Measurements from ENCODE around the gene CYB561A3. TPM values are rescaled to one million over a fixed set of nuclear protein-coding genes. Genes with fewer than 3 reads are reported as not detected.

Gene CYB561A3
- total and polyA plus RNA-seq, 9 donors: 8.8 to 21.3 (median 16.3) TPM

DNA sequence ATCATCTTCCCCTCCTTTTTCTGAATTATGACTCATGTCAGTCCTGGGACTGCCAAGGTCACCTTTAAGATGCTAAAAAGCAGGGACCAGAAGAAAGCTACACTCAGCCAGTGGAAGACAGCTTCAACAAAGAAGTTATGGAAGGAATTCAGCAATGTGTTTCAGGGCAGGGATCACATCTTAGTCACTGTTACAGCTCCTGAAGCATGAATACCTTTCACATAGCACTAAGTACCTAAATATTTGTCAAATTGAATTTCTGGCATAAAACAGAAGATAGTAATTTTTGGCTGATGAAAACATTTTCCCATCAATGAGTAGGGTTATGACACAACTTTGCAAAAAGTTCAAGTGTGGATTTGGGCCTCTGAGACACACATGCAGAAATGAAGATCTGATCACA lies 34.0 kb downstream of the CYB561A3 start:
- H3K9me3 ChIP-seq (replicated peaks; ENCODE audit: control insufficient read depth, low read depth, low read length): no peaks in the 10 kb centered on the region
- H3K4me3 ChIP-seq (ENCODE audit: low read length): no peak overlapping the region
- DNase-seq: no peak
- H3K36me3 ChIP-seq (ENCODE audit: control insufficient read depth, insufficient read depth, low read length): peaks cover 64% of the 10 kb centered on the region
- no peaks in the 10 kb centered on the region for H3K27me3 ChIP-seq (ENCODE audit: control insufficient read depth, insufficient read depth, low read length)
- H3K27ac ChIP-seq (ENCODE audit: low read length): no peak overlapping the region
- H3K4me1 ChIP-seq (ENCODE audit: control insufficient read depth, insufficient read depth, low read length): peaks cover 12% of the 10 kb centered on the region

DNA sequence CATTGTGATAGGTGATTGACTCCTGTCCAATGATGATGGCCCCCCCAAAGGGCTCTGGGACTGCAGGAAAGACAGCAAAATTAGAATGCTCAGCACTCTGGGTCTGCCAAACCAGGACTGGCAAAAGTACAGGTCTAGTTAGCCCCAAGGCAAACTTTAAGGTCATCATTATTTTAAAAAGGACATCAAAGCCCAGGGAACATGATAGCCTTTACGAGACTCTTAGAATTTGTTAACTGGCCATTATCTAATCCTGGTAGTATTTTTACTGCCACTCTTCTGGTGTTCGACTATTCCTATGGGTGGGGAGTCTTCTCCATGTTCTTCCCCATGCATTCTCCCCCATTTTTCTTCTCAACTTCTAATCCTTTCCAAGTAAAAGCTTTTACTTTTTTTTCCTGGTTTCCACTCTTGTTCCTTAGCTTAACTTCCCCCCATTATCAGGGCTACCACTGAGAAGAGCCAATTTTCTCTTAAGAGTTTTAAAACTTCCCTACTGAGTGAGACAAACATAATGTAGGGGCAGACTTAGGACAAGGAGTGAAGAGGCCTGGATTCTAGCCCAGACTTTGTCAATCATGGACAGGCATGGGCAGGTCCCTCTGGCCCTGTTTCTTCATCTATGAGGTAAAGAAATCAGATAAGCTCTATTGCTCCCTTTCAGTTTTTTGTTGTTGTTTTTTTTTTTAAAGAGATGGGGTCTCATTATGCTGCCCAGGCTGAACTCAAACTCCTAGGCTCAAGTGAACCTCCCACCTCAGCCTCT lies 35.9 kb downstream of the CYB561A3 start:
- WGBS (ENCODE audit: insufficient coverage): no CpG with 5 or more reads among the region's 2 CpGs

DNA sequence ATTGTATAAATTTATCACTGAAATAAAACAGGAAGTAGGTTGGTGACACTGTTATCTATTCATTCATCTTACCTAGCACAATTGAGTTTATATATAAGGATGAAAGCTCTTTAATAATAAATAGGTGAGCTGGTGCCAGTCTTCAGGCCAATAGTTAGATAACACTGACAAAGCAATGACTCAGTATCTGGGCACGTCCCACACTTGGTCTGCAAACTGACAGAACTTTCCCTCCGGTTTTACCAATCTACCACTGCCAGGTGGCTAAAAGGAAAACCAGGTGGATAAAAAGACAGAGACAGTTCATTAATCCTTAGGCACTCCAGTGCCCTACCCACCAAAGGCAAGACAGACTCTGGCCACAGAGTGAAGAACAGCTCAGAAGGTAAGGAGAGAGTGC lies 46.4 kb downstream of the CYB561A3 start:
- peaks cover 78% of the 10 kb centered on the region for H3K36me3 ChIP-seq (ENCODE audit: control insufficient read depth, insufficient read depth, low read length)
- peaks cover 8% of the 10 kb centered on the region for H3K4me1 ChIP-seq (ENCODE audit: control insufficient read depth, insufficient read depth, low read length)
- DNase-seq: no peak
- no peak overlapping the region for H3K4me3 ChIP-seq (ENCODE audit: low read length)
- H3K27me3 ChIP-seq (ENCODE audit: control insufficient read depth, insufficient read depth, low read length): no peaks in the 10 kb centered on the region
- H3K9me3 ChIP-seq (replicated peaks; ENCODE audit: control insufficient read depth, low read depth, low read length): no peaks in the 10 kb centered on the region
- no CpG with 5 or more reads among the region's 2 CpGs for WGBS (ENCODE audit: insufficient coverage)
- no peak overlapping the region for H3K27ac ChIP-seq (ENCODE audit: low read length)

More for the DNA sequence above, 35.9 kb downstream of the CYB561A3 start:
- Histone ChIP-seq H3K4me1 (ENCODE audit: control insufficient read depth, insufficient read depth, low read length) (peaks cover 2% of the 10 kb centered on the region), H3K27me3 (ENCODE audit: control insufficient read depth, insufficient read depth, low read length) (no peaks in the 10 kb centered on the region), H3K27ac (ENCODE audit: low read length) (no peak overlapping the region), H3K36me3 (ENCODE audit: control insufficient read depth, insufficient read depth, low read length) (peaks cover 76% of the 10 kb centered on the region), H3K4me3 (ENCODE audit: low read length) (no peak overlapping the region), H3K9me3 (replicated peaks; ENCODE audit: control insufficient read depth, low read depth, low read length) (no peaks in the 10 kb centered on the region)
- no peak for DNase-seq

DNA sequence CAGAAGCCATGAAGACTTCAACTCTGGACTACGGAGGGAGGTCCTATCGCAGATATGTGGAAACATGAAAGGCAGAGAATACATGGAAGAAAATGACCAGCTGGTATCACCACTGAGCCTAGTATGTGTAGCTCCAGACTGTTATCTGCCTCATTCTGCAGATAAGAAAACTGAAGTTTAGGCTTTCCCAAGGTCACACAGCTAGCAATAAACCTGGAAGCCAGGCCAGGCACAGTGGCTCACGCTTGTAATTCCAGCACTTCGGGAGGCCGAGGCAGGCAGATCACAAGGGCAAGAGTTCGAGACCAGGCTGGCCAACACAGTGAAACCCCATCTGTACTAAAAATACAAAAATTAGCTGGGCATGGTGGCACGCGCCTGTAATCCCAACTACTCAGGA lies 50.9 kb downstream of the CYB561A3 start:
- DNase-seq: no peak
- H3K36me3 ChIP-seq (ENCODE audit: control insufficient read depth, insufficient read depth, low read length): peaks cover 91% of the 10 kb centered on the region
- no peak overlapping the region for H3K4me3 ChIP-seq (ENCODE audit: low read length)
- no peak overlapping the region for H3K27ac ChIP-seq (ENCODE audit: low read length)
- no peaks in the 10 kb centered on the region for H3K27me3 ChIP-seq (ENCODE audit: control insufficient read depth, insufficient read depth, low read length)
- 98% methylated on average over 5 of the region's 8 CpGs for WGBS (ENCODE audit: insufficient coverage)
- no peaks in the 10 kb centered on the region for H3K9me3 ChIP-seq (replicated peaks; ENCODE audit: control insufficient read depth, low read depth, low read length)
- peaks cover 8% of the 10 kb centered on the region for H3K4me1 ChIP-seq (ENCODE audit: control insufficient read depth, insufficient read depth, low read length)

DNA sequence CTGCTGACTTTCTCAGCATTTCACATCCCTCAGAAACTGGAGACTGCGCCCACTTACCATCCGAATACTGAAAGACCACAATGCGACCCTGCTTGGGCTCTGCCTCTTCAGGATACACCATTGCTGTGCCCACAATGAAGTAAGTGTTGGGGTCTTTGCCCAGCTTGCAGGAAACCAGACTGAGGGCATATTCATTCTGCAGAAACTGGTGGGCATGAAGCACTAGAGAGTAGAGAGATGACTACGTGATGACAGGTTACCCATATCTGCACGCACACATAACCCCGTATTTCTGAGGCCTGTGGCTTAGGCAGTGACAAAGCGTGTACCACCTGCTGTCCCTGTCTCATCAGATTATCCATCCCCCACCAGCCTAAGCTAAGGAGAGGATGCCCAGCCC lies 51.9 kb downstream of the CYB561A3 start:
- Histone ChIP-seq H3K27me3 (ENCODE audit: control insufficient read depth, insufficient read depth, low read length) (no peaks in the 10 kb centered on the region), H3K9me3 (replicated peaks; ENCODE audit: control insufficient read depth, low read depth, low read length) (no peaks in the 10 kb centered on the region), H3K36me3 (ENCODE audit: control insufficient read depth, insufficient read depth, low read length) (peaks cover 92% of the 10 kb centered on the region), H3K4me3 (ENCODE audit: low read length) (no peak overlapping the region), H3K4me1 (ENCODE audit: control insufficient read depth, insufficient read depth, low read length) (peaks cover 8% of the 10 kb centered on the region), H3K27ac (ENCODE audit: low read length) (no peak overlapping the region)
- no peak for DNase-seq
- 96% methylated on average over 3 of the region's 7 CpGs for WGBS (ENCODE audit: insufficient coverage)

DNA sequence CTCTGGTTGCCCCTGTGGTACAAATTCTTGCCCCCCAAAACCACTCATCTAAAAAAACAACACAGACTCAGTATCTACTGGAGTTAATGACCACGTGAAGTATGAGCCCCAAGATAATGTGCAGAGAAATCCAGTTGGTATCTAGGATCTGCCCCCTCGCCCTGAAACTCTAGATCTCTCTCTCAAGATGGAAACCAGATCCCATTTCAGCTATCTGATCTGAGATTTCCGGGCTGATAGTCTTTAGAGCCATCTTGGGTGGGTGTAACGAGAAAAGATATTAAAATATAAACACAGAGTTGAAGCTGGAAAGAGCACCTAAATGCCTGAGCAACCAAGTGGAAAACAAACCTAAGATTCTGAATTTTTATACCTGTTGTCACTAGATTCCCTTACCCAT lies 52.5 kb downstream of the CYB561A3 start:
- DNase-seq: no peak
- WGBS (ENCODE audit: insufficient coverage): 83% methylated on average over 1 of the region's 4 CpGs
- Histone ChIP-seq H3K4me1 (ENCODE audit: control insufficient read depth, insufficient read depth, low read length) (peaks cover 8% of the 10 kb centered on the region), H3K9me3 (replicated peaks; ENCODE audit: control insufficient read depth, low read depth, low read length) (no peaks in the 10 kb centered on the region), H3K36me3 (ENCODE audit: control insufficient read depth, insufficient read depth, low read length) (peaks cover 90% of the 10 kb centered on the region), H3K4me3 (ENCODE audit: low read length) (no peak overlapping the region), H3K27ac (ENCODE audit: low read length) (no peak overlapping the region), H3K27me3 (ENCODE audit: control insufficient read depth, insufficient read depth, low read length) (no peaks in the 10 kb centered on the region)

DNA sequence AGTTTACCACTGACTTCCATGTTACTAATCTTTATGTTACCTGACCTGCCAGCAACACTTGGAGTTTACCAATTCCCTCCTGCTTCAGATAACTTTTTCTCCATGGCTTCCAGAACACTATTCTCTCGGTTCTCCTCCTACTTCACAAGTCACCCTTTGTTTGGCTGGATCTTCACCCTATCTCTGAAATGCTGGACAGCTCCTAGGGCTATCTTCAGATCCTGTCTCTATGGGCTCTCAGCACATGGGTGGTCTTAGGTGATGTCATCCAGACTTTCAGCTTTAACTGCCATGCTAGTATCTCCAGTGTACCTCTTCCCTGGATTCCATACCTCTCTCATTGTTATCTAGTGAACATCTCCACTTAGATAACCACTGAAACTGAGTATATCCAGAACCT lies 54.3 kb downstream of the CYB561A3 start:
- Histone ChIP-seq H3K36me3 (ENCODE audit: control insufficient read depth, insufficient read depth, low read length) (peaks cover 90% of the 10 kb centered on the region), H3K27me3 (ENCODE audit: control insufficient read depth, insufficient read depth, low read length) (no peaks in the 10 kb centered on the region), H3K9me3 (replicated peaks; ENCODE audit: control insufficient read depth, low read depth, low read length) (no peaks in the 10 kb centered on the region), H3K4me1 (ENCODE audit: control insufficient read depth, insufficient read depth, low read length) (peaks cover 8% of the 10 kb centered on the region), H3K27ac (ENCODE audit: low read length) (no peak overlapping the region), H3K4me3 (ENCODE audit: low read length) (no peak overlapping the region)
- no peak for DNase-seq
- WGBS (ENCODE audit: insufficient coverage): 67% methylated on average over 1 of the region's 1 CpG

DNA sequence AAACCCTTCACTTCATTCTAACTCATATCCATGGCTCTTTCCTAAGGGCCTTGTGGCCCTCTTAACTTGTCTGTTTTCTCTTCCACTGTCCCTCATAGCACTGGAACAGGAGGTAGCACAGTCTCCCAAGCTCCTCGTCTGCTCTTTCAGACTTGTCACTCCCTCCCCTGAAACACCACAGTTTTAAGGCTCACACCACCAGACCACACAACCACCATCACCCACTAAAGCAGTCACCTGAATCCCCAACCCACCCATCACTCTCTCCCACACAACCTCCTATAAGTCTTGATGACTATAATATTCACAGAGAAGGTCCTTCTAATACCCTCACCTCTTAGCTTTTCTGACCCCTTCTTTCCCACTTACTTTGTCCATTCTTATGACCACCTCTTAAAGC lies 55.5 kb downstream of the CYB561A3 start:
- Histone ChIP-seq H3K36me3 (ENCODE audit: control insufficient read depth, insufficient read depth, low read length) (peaks cover 90% of the 10 kb centered on the region), H3K4me3 (ENCODE audit: low read length) (no peak overlapping the region), H3K27ac (ENCODE audit: low read length) (no peak overlapping the region), H3K27me3 (ENCODE audit: control insufficient read depth, insufficient read depth, low read length) (no peaks in the 10 kb centered on the region), H3K4me1 (ENCODE audit: control insufficient read depth, insufficient read depth, low read length) (no peaks in the 10 kb centered on the region), H3K9me3 (replicated peaks; ENCODE audit: control insufficient read depth, low read depth, low read length) (no peaks in the 10 kb centered on the region)
- 100% methylated on average over 1 of the region's 1 CpG for WGBS (ENCODE audit: insufficient coverage)
- no peak for DNase-seq

DNA sequence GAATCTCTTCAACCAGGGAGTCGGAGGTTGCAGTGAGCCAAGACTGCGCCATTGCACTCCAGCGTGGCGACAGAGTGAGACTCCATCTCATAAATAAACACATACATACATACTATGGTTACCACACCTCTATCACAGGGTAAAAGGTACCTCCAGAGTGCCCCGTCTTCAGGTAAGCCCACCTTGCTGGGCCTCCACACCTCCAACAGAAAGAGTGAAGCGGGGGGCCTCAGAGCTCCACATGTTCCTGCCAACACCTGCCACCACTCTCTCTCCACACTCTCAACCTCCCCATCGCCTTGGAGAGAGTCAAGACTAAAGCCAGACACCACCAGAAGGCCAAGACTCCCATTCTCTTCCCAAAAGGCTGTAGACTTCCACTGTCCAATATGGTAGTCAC lies 56.3 kb downstream of the CYB561A3 start:
- Histone ChIP-seq H3K9me3 (replicated peaks; ENCODE audit: control insufficient read depth, low read depth, low read length) (no peaks in the 10 kb centered on the region), H3K36me3 (ENCODE audit: control insufficient read depth, insufficient read depth, low read length) (peaks cover 91% of the 10 kb centered on the region), H3K4me3 (ENCODE audit: low read length) (no peak overlapping the region), H3K4me1 (ENCODE audit: control insufficient read depth, insufficient read depth, low read length) (no peaks in the 10 kb centered on the region), H3K27me3 (ENCODE audit: control insufficient read depth, insufficient read depth, low read length) (no peaks in the 10 kb centered on the region), H3K27ac (ENCODE audit: low read length) (no peak overlapping the region)
- 93% methylated on average over 5 of the region's 7 CpGs for WGBS (ENCODE audit: insufficient coverage)
- no peak for DNase-seq

DNA sequence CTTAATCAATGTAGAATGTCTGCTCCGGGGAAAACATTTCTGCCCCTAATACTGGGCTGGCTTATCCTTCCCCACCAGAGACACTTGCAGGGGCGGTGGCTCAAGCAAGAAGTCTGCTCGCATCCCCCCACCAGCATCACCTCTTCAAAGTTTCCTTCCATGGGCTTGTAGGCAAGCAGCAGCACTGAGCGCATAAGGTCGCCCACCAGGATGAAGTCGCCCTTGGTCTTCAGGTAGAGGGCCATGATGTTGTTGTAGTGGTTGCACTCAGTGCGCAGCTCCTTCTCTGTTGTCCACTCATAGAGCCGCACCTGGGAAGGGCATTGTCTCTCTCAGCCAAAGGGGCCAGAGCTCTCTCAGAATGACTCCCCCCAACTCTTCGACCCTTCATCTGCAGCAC lies 58.0 kb downstream of the CYB561A3 start:
- Histone ChIP-seq H3K4me1 (ENCODE audit: control insufficient read depth, insufficient read depth, low read length) (no peaks in the 10 kb centered on the region), H3K4me3 (ENCODE audit: low read length) (no peak overlapping the region), H3K9me3 (replicated peaks; ENCODE audit: control insufficient read depth, low read depth, low read length) (no peaks in the 10 kb centered on the region), H3K27me3 (ENCODE audit: control insufficient read depth, insufficient read depth, low read length) (no peaks in the 10 kb centered on the region), H3K36me3 (ENCODE audit: control insufficient read depth, insufficient read depth, low read length) (peaks cover 91% of the 10 kb centered on the region), H3K27ac (ENCODE audit: low read length) (no peak overlapping the region)
- WGBS (ENCODE audit: insufficient coverage): 92% methylated on average over 6 of the region's 9 CpGs
- no peak for DNase-seq

DNA sequence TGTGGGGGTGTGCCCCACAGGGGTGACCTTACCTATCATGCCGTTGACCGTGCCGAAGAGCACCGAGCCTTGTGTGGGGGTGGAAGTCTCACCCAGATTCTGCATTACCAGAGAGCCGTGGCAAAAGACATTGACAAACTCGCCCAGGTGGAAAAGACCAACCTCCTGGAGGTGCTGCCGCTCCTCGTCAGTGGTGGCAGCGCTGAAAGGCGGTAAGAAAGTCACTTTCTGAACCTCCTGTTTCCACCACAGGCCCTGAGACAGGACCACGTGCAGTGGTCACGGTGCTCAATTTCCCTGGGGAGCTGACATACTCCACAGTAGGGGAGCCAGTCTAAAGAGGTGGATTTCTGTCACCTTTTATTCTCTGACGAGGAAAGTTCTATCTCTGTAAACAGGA lies 59.1 kb downstream of the CYB561A3 start:
- no peak for DNase-seq
- H3K36me3 ChIP-seq (ENCODE audit: control insufficient read depth, insufficient read depth, low read length): peaks cover 85% of the 10 kb centered on the region
- H3K9me3 ChIP-seq (replicated peaks; ENCODE audit: control insufficient read depth, low read depth, low read length): no peaks in the 10 kb centered on the region
- H3K4me3 ChIP-seq (ENCODE audit: low read length): no peak overlapping the region
- peaks cover 5% of the 10 kb centered on the region for H3K4me1 ChIP-seq (ENCODE audit: control insufficient read depth, insufficient read depth, low read length)
- no peak overlapping the region for H3K27ac ChIP-seq (ENCODE audit: low read length)
- H3K27me3 ChIP-seq (ENCODE audit: control insufficient read depth, insufficient read depth, low read length): no peaks in the 10 kb centered on the region
- WGBS (ENCODE audit: insufficient coverage): 98% methylated on average over 8 of the region's 13 CpGs
